ENCODE measurements around the gene PLEKHM3.
"Not testable (repeated sequence)": the region's sequence is repeated elsewhere in the genome, so short reads cannot be mapped to it uniquely, and the experiment has no call there.

The PLEKHM3 gene

DNA sequence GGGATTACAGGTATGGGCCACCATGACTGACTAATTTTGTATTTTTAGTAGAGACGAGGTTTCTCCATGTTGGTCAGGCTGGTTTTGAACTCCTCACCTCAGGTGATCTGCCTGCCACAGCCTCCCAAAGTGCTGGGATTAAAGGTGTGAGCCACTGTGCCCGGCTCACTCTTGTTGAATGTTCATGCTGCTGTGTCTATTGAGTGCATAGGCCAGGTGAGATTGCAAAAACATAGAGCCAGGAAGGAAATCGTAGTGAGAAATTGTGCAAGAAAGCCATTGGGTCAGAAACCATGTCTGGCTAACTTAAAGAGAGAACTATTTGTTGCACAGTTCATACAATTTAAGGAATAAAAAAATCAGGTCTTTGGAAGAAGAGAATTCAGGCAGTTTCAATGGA is 210.1 kb downstream of the PLEKHM3 start:
- DNase-seq = no peak

DNA sequence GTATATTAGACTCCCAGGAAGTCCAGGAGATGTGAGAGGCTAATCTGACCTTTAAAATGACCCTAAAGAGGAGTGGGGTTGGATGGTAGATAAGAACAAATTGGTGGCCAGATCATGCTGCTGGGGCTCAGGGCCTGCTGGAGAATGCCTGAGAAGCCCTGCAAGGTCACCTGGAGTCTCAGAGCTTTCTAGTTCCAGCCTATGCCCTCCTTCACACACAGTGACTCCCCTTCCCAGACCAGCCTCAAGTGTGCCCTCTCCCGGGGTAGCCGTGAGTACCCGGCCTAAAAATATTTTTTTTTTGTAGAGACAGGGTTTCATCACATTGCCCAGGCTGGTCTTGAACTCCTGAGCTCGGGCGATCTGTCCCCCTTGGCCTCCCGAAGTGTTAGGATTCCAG is 211.4 kb downstream of the PLEKHM3 start:
- no peak for DNase-seq

DNA sequence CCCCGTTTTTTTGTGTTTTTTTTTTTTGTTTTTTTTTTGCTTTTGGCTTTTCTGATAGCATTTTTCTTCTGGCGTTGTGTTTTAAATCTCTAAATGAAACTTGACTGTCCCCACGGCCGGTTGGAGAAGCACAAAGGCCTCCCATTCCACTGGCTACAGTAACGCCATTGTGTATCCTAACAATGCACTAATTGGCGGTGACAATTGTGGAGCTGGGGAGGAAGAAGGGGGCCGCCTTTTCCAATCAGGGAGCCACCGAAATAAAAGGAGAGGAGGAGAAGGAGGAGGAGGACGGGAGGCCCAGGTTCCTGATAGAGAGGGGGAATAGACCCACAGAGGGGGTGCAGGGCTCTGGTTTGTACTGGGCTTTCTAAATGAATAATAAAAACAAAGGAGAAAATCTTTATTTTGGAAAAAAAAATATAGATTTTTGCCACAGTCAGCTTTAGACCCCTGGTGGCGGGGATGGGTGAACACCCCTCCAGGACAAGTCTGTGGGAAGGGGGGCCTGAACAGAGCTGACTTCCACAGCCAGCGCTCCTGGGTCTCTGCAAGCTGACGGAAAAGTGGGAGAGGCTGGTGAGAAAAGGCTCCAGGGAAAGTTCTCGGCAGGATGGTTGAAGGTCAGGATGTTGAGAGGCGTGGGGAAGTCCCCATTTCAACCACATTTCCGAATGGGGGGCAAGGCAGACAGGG is 212.0 kb downstream of the PLEKHM3 start:
- DNase-seq = no peak

- DNase-seq = no peak
Observed at GRCh38 chr2:207812726-207813080, 212.6 kb downstream of the PLEKHM3 start.

- DNase-seq = no peak
Observed at GRCh38 chr2:207812058-207812725, 213.1 kb downstream of the PLEKHM3 start.

- DNase-seq = not testable (repeated sequence)
Observed at GRCh38 chr2:207811658-207812057, 213.7 kb downstream of the PLEKHM3 start.

DNA sequence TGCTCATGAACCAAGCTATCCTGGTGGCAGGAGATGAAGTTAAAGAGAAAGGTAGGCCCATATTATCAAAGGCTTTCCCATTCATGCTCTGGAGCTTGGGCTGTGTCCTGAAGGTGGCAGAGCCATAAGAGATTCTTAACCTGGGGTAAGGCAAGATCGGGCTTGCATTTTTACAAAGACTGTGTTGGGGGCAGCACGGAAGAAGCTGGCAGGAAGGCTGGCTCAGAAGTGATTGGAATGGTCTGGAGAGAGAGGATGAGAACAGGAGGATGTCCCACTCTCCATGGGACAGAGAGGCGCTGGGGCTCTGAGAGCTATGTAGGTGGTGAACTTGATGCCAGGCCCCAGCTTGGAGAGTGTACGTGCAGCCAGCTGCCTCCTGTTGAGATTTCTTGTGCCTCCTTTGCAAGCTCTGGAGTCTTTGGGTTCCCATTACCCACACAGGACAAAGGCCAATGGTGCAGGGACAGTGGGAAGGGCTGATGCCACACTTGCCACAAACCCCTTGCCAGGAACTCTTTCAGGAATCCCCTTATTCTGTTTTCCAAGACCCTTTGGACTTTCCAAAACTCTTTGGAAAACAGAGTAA is 215.0 kb downstream of the PLEKHM3 start:
- DNase-seq = no peak

- DNase-seq = no peak
Observed at GRCh38 chr2:207808119-207808518, 217.2 kb downstream of the PLEKHM3 start.

DNA sequence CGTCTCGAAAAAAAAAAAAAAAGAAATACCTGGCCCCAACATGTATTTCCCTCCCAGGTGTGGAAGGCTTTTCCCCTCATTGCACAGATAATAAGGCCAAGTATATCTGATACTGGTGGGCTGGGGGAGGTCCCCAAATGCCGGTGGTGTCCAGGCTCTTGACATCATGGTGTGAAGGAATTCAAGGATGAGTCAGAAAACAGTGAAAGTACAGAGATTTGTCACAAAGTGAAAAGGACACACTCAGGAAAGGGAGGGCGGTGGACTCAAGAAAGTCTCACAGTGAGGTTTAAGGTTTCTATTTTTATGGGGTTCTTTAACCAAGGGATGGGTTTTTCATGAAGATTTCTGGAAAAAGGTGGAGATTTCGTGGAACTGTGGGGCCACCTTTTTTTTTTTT is 217.8 kb downstream of the PLEKHM3 start:
- DNase-seq = no peak

GRCh38 chr2:207805566-207806226 is 219.6 kb downstream of the PLEKHM3 start:
- DNase-seq = no peak

DNA sequence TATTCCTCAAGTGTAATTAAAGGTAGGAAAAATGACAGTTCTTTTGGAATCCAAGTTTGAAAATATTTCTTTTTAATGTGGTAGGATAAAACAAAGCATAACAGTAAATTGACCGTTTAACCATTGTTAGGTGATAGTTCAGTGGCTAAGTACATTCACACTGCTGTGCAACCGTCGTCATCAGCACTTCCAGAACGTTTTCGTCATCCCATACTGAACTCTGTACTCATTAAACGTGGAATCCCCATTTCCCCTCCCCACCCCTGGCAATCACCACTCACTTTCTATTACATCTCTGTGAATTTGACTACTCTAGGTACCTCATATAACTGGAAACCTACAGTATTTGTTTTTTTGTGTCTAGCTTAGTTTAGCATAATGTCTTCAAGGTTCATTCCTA is 222.7 kb downstream of the PLEKHM3 start:
- no peak for DNase-seq

GRCh38 chr2:207801259-207801658 is 224.1 kb downstream of the PLEKHM3 start:
- no peak for DNase-seq

DNA sequence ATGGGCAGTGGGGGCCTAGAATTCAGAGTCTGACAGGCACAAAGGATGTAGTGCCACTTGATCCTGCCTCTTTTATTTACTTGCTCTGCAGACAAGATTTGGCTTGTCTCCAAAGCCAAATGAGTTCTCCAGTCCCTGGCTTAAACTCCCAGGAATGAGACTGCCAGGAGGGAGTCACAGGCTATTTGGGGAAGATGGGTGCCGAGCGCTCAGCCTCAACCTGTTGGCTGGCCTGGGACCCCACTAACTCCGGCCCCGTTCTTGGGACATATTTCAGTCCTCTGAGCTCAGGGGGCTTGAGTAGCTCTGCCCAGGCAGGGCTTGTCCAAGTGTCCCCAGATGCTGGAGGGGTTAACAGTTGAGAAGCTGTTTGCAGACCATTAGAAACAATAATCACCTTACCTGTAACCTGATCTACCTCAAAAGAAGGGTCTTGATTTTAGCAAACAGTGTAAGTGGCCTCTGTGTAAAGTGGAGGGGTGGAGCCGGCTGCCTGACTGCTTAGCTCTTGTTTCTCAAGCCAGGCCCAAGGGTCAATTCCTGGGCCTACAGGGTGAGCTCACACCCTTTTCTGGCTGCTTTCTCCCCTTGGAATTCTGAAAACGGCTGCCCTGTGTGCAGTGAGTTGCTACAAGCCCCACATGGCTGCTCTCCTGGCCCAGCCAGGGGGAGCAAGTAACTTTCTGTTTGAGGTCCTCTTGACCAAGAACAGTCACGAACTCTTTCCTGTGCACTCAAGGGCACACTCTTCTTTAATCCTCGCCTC is 228.6 kb downstream of the PLEKHM3 start:
- no peak for DNase-seq

GRCh38 chr2:207792244-207792785 is 233.0 kb downstream of the PLEKHM3 start:
- no peak for DNase-seq

DNA sequence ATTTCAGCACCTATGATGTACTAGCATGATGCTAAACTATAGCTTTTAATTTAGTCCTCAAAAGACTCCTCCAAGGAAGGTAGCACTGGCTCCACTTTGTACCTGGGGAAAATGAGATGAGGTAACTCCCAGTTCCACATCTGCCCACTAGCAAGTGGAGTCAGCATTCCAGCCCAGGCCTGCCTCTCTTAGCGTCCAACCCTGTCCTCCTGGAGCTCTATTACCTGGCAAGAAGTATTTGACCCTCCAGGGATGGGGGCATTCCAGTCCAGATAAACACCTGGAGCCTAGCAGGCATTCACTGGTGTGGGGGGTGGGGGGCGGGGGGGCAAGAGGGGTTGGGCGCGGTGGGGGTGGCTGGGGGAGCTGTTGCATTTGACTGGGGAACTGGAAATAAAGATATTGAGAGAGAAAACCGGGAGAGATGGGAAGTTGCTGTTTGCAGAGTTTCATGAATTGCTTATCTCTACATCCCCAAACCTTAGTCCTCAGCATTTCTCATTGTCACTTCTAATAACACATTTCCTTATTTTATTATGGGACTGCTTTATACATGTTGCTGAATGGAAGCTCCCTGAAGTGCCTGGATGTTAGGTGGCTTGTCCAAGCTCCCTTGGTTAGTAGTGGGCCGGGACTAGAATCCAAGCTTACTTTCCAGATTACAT is 233.6 kb downstream of the PLEKHM3 start:
- DNase-seq = no peak

DNA sequence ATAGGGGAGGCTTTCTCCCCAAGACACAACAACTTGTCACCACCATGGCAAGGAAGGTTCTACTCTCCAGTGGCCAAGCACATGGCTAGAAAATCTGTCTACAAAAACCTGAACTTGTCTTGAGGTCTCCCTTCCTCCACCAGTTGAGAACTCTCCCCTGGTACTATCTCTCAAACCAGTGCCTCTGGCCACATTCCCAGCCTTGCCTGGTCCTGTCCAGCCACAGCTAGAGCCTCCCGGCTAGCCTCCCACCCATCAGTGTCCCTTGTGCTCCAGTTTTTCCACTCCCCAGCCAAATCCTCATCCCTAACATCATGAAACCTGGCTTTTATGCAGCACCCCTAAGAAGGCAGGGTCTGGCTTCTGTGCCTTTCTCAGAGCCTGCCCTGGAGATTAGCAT is 234.4 kb downstream of the PLEKHM3 start:
- DNase-seq = no peak

- no peak for DNase-seq
Observed at GRCh38 chr2:207787800-207788199, 237.5 kb downstream of the PLEKHM3 start.

DNA sequence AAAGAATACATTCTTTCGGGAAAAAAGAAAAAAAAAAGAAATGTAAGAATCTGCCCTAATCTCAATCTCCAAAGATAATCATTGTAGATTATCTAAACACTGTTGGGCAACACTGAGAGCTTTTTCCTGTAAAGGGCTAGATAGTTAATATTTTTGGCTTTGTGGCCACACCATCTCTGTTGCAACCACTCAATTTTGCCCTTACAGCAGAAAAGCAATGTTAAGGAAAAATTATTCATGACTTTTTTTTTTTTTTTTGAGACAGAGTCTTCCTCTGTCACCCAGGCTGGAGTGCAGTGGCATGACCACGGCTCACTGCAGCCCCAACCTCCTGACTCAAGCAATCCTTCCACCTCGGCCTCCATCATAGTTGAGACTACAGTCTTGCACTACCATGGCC is 238.3 kb downstream of the PLEKHM3 start:
- DNase-seq = no peak

GRCh38 chr2:207784898-207785297 is 240.4 kb downstream of the PLEKHM3 start:
- DNase-seq = no peak

GRCh38 chr2:207783514-207783913 is 241.8 kb downstream of the PLEKHM3 start:
- no peak for DNase-seq

GRCh38 chr2:207782238-207783030 is 242.9 kb downstream of the PLEKHM3 start:
- DNase-seq = no peak

Data from activated CD8-positive, alpha-beta memory T cell treated with anti-CD3 and anti-CD28 coated beads for 24 hours (primary cell).